Measurements from ENCODE around the gene DLGAP1.

Gene DLGAP1

GRCh38 chr18:4143585-4143984 lies 311.5 kb downstream of the DLGAP1 start:
- DNase-seq, result no peak

GRCh38 chr18:4142876-4143275 lies 312.2 kb downstream of the DLGAP1 start:
- DNase-seq, result no peak

DNA sequence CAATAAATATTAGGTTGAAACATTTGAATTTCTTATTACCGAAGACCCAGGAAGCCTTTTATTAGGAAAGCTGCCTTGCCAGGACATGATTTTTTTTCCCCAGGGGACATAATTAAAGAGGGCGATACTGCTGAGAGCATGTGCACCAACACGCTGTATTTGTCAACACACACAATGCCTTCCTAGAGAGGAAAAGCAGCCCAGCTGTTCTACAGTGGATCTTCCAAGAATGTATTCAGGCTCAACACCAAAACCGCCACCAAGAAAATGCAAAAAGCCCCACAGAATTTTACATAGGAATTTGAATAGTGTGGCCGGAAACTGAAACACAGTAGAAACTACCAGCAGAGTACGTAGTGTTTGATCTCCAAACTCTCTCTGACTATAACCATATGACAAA lies 320.4 kb downstream of the DLGAP1 start:
- DNase-seq, result peak; percentile 54

DNA sequence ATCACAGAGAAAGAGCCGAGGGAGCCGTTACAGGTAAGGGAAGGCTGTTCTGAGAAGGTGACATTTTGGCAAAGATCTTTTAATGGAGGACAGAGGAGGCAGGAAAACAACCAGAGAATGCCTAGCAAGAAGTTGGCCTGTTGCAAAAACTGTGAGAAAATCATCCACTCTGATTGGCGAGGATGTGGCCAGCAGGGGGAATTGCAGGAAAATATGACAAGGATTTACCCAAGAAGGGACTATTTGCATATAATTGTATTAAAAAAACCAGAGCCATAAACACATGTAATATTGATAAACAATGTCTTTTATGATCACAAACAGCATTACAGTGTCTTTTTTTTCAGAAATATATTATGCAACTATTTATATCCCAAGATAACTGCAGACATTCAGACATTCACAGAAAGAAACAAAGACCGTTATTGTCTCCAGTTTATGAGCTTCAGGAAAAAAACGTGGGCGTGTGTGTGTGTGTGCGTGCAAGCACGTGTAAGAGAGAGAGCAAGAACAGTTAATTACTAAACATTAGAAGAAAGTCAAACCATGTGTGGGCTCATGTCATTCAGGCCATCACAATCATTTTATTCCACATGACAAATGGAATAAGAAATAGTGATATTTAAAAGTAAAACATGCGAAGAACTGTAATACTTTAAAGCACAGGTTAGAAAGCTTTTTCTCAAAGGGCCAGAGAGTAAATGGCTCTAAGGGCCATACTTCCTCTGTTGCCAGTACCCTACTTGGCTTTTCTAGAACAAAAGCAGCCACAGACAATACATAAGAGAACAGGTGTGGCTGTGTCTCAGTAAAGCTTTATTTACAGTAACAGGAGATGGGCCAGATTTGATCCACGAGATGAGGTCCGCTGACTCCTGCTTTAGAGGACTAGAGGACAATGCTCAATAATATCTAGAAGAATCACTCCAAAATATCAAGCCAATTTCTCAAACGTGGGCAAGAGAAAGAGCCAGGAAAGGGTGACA lies 324.1 kb downstream of the DLGAP1 start:
- DNase-seq, result peak; percentile 80

DNA sequence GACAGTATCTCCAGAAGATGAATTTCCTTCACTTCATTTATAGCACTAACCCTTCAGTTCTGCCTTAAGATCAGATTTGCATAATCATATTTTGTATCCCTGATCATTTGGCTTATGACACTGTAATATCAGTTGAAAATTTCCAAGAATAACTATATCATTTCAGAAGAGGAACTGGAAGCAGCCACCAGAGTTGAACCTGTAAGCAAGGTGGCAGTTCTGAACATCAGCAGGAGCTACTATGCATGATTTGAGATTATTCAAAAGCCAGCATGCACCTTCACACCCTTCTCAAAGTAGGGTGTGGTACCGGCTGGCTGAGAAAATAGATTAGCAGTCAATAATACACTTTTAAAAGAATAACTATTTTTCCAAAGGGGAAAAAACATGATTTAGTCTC lies 328.2 kb downstream of the DLGAP1 start:
- no peak for DNase-seq

- DNase-seq, result peak; percentile 56
Observed at GRCh38 chr18:4125627-4126230, 329.4 kb downstream of the DLGAP1 start.

GRCh38 chr18:4125224-4125623 lies 329.9 kb downstream of the DLGAP1 start:
- peak; percentile 42 for DNase-seq

DNA sequence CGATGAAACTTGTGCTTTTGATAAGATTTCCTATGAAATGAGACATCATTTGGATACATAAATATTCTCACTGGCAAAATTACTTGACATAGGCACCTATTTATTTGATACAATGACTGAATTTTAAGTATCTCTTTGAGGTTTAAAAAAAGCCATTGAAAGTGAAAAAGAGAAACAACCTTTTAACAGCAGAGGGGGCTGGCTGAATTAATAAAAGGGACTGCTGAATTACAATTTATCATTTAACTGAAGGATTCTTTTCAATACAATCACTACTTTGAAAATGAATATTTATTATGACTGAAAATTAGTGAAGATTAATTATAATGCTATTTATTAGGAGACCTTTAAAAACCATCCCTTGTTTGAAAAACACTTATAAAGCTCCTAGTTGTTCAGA lies 335.3 kb downstream of the DLGAP1 start:
- DNase-seq, result no peak

GRCh38 chr18:4119127-4119648 lies 335.9 kb downstream of the DLGAP1 start:
- DNase-seq, result no peak

DNA sequence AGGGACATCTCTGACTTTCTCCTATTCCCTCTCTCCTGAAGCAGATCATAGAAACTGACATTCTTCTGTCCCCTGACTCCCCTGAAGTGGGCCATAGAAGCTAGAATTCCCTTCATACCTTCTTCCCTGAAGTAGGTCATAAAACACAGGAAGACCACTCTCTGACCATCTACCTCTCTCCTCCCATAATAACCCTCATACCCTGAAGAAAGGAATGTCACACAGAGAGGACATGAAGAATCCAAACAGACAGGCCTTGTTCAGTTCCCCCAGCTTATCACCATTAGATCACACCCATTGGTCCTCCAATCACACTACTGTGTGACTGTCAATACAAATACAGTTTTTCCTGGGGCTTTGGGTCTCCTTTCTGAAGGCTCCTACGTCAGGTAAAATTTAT lies 347.1 kb downstream of the DLGAP1 start:
- DNase-seq, result no peak

- no peak for DNase-seq
Observed at GRCh38 chr18:4107049-4107467, 348.0 kb downstream of the DLGAP1 start.

DNA sequence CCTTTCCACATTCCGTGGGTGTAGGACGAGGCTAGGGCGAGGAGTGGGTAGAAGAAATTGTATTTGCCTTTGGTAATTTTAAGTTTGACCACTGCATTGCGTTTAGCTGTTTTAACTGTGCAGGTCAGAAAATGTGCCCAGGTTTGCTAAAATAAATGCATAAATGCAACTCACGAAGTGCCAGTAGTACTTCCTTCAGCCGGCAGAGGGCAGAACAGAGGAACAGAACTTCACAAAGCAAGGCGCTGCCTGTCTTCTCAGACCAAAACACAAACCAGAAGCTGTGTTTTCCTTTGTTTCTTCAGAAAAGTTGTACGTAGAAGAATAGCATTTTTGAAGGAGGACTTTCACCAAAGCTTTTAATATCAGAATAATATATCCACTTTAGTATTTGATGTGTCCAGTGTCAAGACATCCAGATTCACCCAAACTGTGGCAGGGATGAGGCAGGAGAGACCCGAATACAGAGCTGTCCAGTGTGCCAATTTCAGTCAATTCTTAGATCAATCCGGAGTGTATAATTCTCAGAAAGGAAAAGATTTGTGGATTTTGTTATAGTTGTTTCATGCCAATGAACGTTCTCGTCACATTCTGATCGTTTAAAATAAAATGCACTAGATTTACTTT lies 348.6 kb downstream of the DLGAP1 start:
- DNase-seq, result peak; percentile 59

DNA sequence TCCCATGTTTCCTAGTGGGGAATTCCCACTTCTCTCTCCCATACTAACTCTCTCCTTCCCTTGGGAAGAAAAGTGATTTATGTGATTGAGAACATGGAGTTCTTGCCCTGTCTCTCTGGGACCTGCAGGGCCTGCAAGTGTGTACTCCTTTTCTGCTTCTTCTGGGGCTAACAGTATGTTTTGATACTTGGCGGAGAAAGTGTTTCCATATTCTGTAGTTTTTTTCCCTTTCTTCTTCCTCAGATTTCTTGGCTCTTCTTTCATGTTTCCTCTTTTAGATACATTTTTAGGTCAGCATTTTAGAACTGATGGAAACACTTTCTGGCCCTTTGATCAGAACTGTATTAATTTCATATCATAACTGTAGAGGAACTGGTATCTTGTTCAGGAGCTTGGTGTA lies 352.2 kb downstream of the DLGAP1 start:
- DNase-seq, result no peak

- no peak for DNase-seq
Observed at GRCh38 chr18:4101009-4101408, 354.1 kb downstream of the DLGAP1 start.

- DNase-seq, result no peak
Observed at GRCh38 chr18:4096486-4096885, 358.6 kb downstream of the DLGAP1 start.

GRCh38 chr18:4093676-4094075 lies 361.4 kb downstream of the DLGAP1 start:
- DNase-seq, result no peak

- no peak for DNase-seq
Observed at GRCh38 chr18:4084382-4084900, 370.7 kb downstream of the DLGAP1 start.

GRCh38 chr18:4078246-4078645 lies 376.9 kb downstream of the DLGAP1 start:
- no peak for DNase-seq

GRCh38 chr18:4077721-4078120 lies 377.4 kb downstream of the DLGAP1 start:
- DNase-seq, result no peak

GRCh38 chr18:4077204-4077603 lies 377.9 kb downstream of the DLGAP1 start:
- no peak for DNase-seq

- DNase-seq, result no peak
Observed at GRCh38 chr18:4074647-4075046, 380.5 kb downstream of the DLGAP1 start.

DNA sequence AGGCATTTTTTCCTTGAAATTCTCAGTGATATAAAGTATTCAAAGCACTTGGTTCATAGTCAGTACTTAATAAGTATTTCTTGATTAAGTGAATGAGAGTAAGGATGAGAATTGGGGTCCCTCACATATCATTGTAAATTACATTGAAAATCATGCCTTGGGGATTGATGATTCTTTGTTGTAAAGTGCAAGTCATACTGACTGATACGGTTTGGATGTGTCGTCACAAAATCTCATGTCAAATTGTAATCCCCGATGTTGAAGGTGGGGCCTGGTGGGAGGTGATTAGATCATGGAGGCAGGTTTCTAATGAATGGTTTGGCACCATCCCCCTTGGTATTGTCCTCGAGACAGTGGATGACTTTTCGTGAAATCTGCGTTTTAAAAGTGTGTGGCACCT lies 385.9 kb downstream of the DLGAP1 start:
- no peak for DNase-seq

GRCh38 chr18:4068552-4069158 lies 386.5 kb downstream of the DLGAP1 start:
- peak; percentile 59 for DNase-seq
